ENCODE measurements around the gene WNT2B. TPM values are rescaled to one million over a fixed set of nuclear protein-coding genes. Genes with fewer than 3 reads are reported as not detected.

The WNT2B gene
- total and polyA plus RNA-seq, 4 donors, result 2.5 to 15.8 (median 4.3) TPM

Small RNA genes within 50 kb of the gene (microRNA-seq; reads per million reads assigned to microRNA genes)
- 0 reads per million in 2 donors for gene MIR4256

Other genes with a start within 250 kb of the WNT2B start
- gene CTTNBP2NL, start 112.8 kb upstream of the WNT2B start, total RNA-seq, result 10 to 100 TPM; 59.2 to 65.8 TPM
- 1 to 10 TPM; 7.9 to 9.5 TPM for gene CTTNBP2NL, start 112.8 kb upstream of the WNT2B start, polyA plus RNA-seq
- gene ST7L, start 110.2 kb downstream of the WNT2B start, total RNA-seq, result 10 to 100 TPM; 20.2 to 27.3 TPM
- 10 to 100 TPM in 1 of 2 donors, 1 to 10 TPM in 1; 9.3 to 17.7 TPM for gene ST7L, start 110.2 kb downstream of the WNT2B start, polyA plus RNA-seq
- 100 to 1,000 TPM; 105 to 109 TPM for gene CAPZA1, start 110.9 kb downstream of the WNT2B start, total RNA-seq
- 10 to 100 TPM; 39.1 to 65.0 TPM for gene CAPZA1, start 110.9 kb downstream of the WNT2B start, polyA plus RNA-seq
- gene MOV10, start 165.7 kb downstream of the WNT2B start, total RNA-seq, result 10 to 100 TPM; 29.2 to 61.0 TPM
- gene MOV10, start 165.7 kb downstream of the WNT2B start, polyA plus RNA-seq, result 10 to 100 TPM; 10.8 to 73.4 TPM
- gene RHOC, start 198.2 kb downstream of the WNT2B start, total RNA-seq, result 100 to 1,000 TPM; 269 to 316 TPM
- 100 to 1,000 TPM; 433 to 540 TPM for gene RHOC, start 198.2 kb downstream of the WNT2B start, polyA plus RNA-seq
- gene PPM1J, start 206.4 kb downstream of the WNT2B start, total RNA-seq, result 1 to 10 TPM; 3.7 to 4.3 TPM
- 1 to 10 TPM in 1 of 2 donors, not detected in 1; 7.1 TPM for gene PPM1J, start 206.4 kb downstream of the WNT2B start, polyA plus RNA-seq

All from aorta (tissue), 4 donors.